ENCODE measurements around the gene ATP6AP1.

- TF ChIP-seq CTCF (conservative IDR thresholded peaks at IDR 0.05 in 1 of 2, IDR thresholded peaks at IDR 0.05 in 1 of 2; ENCODE audit: low read depth in 1 of 2, low read length in 2 of 2) (no peak), EZH2 (IDR thresholded peaks at IDR 0.05; ENCODE audit: low read length, missing control alignments) (no peak)
Measured at GRCh38 chrX:154430916-154431315, 2.4 kb downstream of the ATP6AP1 start.
